ENCODE results near the gene RNF39.

Gene RNF39

GRCh38 chr6:30097902-30098768 lies 22.6 kb upstream of the RNF39 start:
- DNase-seq (ENCODE audit: insufficient read length, low spot score) (no peak), FAIRE-seq (no peak)

GRCh38 chr6:30096829-30097228 lies 21.3 kb upstream of the RNF39 start:
- TF ChIP-seq POLR2AphosphoS5 (IDR thresholded peaks at IDR 0.05; ENCODE audit: low read depth, low read length) (no peak), POU2F2 (IDR thresholded peaks at IDR 0.05; ENCODE audit: low read depth, low read length) (no peak), TAF1 (IDR thresholded peaks at IDR 0.05; ENCODE audit: low read depth, low read length) (no peak)
- no peak for FAIRE-seq
- DNase-seq (ENCODE audit: insufficient read length, low spot score): no peak

More at GRCh38 chr6:30097902-30098768, 22.6 kb upstream of the RNF39 start:
- TF ChIP-seq PAX5 (IDR thresholded peaks at IDR 0.05; ENCODE audit: insufficient read depth, low read length, severe bottlenecking) (no peak), SPI1 (IDR thresholded peaks at IDR 0.05; ENCODE audit: low read depth, low read length) (no peak), POLR2AphosphoS5 (IDR thresholded peaks at IDR 0.05; ENCODE audit: low read depth, low read length) (no peak), TAF1 (IDR thresholded peaks at IDR 0.05; ENCODE audit: low read depth, low read length) (no peak), POLR2A (IDR thresholded peaks at IDR 0.05; ENCODE audit: low read depth, low read length) (no peak), POU2F2 (IDR thresholded peaks at IDR 0.05; ENCODE audit: low read depth, low read length) (no peak)

- no peak for TF ChIP-seq PAX5 (IDR thresholded peaks at IDR 0.05; ENCODE audit: insufficient read depth, low read length, severe bottlenecking)
- TF ChIP-seq POU2F2 (IDR thresholded peaks at IDR 0.05; ENCODE audit: low read depth, low read length): no peak
- TF ChIP-seq TAF1 (IDR thresholded peaks at IDR 0.05; ENCODE audit: low read depth, low read length): no peak
- no peak for TF ChIP-seq POLR2AphosphoS5 (IDR thresholded peaks at IDR 0.05; ENCODE audit: low read depth, low read length)
- TF ChIP-seq SPI1 (IDR thresholded peaks at IDR 0.05; ENCODE audit: low read depth, low read length): no peak
- no peak for TF ChIP-seq POLR2A (IDR thresholded peaks at IDR 0.05; ENCODE audit: low read depth, low read length)
- no peak for FAIRE-seq
- DNase-seq (ENCODE audit: insufficient read length, low spot score): no peak
Observed at GRCh38 chr6:30093951-30094661, 18.5 kb upstream of the RNF39 start.

GRCh38 chr6:30092852-30093543 lies 17.4 kb upstream of the RNF39 start:
- TF ChIP-seq POLR2A (IDR thresholded peaks at IDR 0.05; ENCODE audit: low read depth, low read length) (no peak), SPI1 (IDR thresholded peaks at IDR 0.05; ENCODE audit: low read depth, low read length) (no peak), POLR2AphosphoS5 (IDR thresholded peaks at IDR 0.05; ENCODE audit: low read depth, low read length) (no peak), TAF1 (IDR thresholded peaks at IDR 0.05; ENCODE audit: low read depth, low read length) (no peak), POU2F2 (IDR thresholded peaks at IDR 0.05; ENCODE audit: low read depth, low read length) (no peak), PAX5 (IDR thresholded peaks at IDR 0.05; ENCODE audit: insufficient read depth, low read length, severe bottlenecking) (no peak)
- FAIRE-seq: no peak
- no peak for DNase-seq (ENCODE audit: insufficient read length, low spot score)

- no peak for TF ChIP-seq SPI1 (IDR thresholded peaks at IDR 0.05; ENCODE audit: low read depth, low read length)
- TF ChIP-seq TAF1 (IDR thresholded peaks at IDR 0.05; ENCODE audit: low read depth, low read length): no peak
- TF ChIP-seq POLR2AphosphoS5 (IDR thresholded peaks at IDR 0.05; ENCODE audit: low read depth, low read length): no peak
- TF ChIP-seq POU2F2 (IDR thresholded peaks at IDR 0.05; ENCODE audit: low read depth, low read length): no peak
- no peak for TF ChIP-seq PAX5 (IDR thresholded peaks at IDR 0.05; ENCODE audit: insufficient read depth, low read length, severe bottlenecking)
- TF ChIP-seq POLR2A (IDR thresholded peaks at IDR 0.05; ENCODE audit: low read depth, low read length): no peak
- DNase-seq (ENCODE audit: insufficient read length, low spot score) (no peak), FAIRE-seq (no peak)
Observed at GRCh38 chr6:30091577-30092381, 16.2 kb upstream of the RNF39 start.

GRCh38 chr6:30087876-30088275 lies 12.3 kb upstream of the RNF39 start:
- FAIRE-seq: no peak
- DNase-seq (ENCODE audit: insufficient read length, low spot score): no peak
- TF ChIP-seq PAX5 (IDR thresholded peaks at IDR 0.05; ENCODE audit: insufficient read depth, low read length, severe bottlenecking) (no peak), POLR2A (IDR thresholded peaks at IDR 0.05; ENCODE audit: low read depth, low read length) (no peak)

- TF ChIP-seq POU2F2 (IDR thresholded peaks at IDR 0.05; ENCODE audit: low read depth, low read length) (no peak), PAX5 (IDR thresholded peaks at IDR 0.05; ENCODE audit: insufficient read depth, low read length, severe bottlenecking) (no peak), TAF1 (IDR thresholded peaks at IDR 0.05; ENCODE audit: low read depth, low read length) (no peak), POLR2A (IDR thresholded peaks at IDR 0.05; ENCODE audit: low read depth, low read length) (no peak), POLR2AphosphoS5 (IDR thresholded peaks at IDR 0.05; ENCODE audit: low read depth, low read length) (no peak), SPI1 (IDR thresholded peaks at IDR 0.05; ENCODE audit: low read depth, low read length) (no peak)
- no peak for DNase-seq (ENCODE audit: insufficient read length, low spot score)
- no peak for FAIRE-seq
Observed at GRCh38 chr6:30077218-30077617, 1.6 kb upstream of the RNF39 start.

- no peak for TF ChIP-seq SPI1 (IDR thresholded peaks at IDR 0.05; ENCODE audit: low read depth, low read length)
- TF ChIP-seq POU2F2 (IDR thresholded peaks at IDR 0.05; ENCODE audit: low read depth, low read length): no peak
- TF ChIP-seq TAF1 (IDR thresholded peaks at IDR 0.05; ENCODE audit: low read depth, low read length): no peak
- TF ChIP-seq PAX5 (IDR thresholded peaks at IDR 0.05; ENCODE audit: insufficient read depth, low read length, severe bottlenecking): no peak
- TF ChIP-seq POLR2AphosphoS5 (IDR thresholded peaks at IDR 0.05; ENCODE audit: low read depth, low read length): no peak
- no peak for TF ChIP-seq POLR2A (IDR thresholded peaks at IDR 0.05; ENCODE audit: low read depth, low read length)
- FAIRE-seq: no peak
- DNase-seq (ENCODE audit: insufficient read length, low spot score): no peak
Observed at GRCh38 chr6:30075790-30076732, 492 bp upstream of the RNF39 start.
